GM21619 (cell line): ENCODE measurements around the gene MRPS21.
A peak's percentile ranks its signal among the peaks of the same experiment; 100 is the strongest.
"Not testable (repeated sequence)": the region's sequence is repeated elsewhere in the genome, so short reads cannot be mapped to it uniquely, and the experiment has no call there.

Experiments used
- ATAC-seq: cut with Tn5 transposase; IDR thresholded peaks from one replicate; pipeline ENCODE4 v1.9.1; 2021; ENCODE audit not compliant: unreplicated experiment

MRPS21 gene

GRCh38 chr1:150281221-150281757 is 12.4 kb upstream of the MRPS21 start:
- ATAC-seq, result peak; percentile 45

- ATAC-seq, result peak; percentile 55
These were observed 11.7 kb upstream of the MRPS21 start, which contains the start of gene CIART for GRCh38 chr1:150281758-150282557. Gene CIART, plus strand, starts transcription at chr1:150282554. Its CDS starts 714 bp downstream, at chr1:150283268.

DNA sequence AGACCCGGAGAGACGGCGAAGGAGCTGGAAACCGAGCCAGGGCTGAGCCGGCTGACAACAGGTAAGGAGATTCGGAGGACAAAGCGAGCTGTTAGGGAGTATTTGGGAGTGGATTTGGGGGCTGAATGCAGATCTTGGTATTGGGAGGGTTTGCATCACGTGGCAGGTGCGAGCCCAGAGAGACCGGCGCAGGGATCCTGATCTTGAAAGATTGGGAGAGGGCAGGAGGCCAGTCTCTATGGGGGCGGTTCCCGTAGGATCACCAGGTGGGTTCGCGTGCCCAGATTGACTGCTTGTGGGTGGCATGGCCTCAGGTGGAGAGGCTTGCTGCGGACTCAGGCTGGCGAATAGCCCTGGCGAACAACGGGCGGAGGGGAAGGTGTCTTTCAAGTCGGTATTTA is 11.1 kb upstream of the MRPS21 start:
- ATAC-seq, result no peak

DNA sequence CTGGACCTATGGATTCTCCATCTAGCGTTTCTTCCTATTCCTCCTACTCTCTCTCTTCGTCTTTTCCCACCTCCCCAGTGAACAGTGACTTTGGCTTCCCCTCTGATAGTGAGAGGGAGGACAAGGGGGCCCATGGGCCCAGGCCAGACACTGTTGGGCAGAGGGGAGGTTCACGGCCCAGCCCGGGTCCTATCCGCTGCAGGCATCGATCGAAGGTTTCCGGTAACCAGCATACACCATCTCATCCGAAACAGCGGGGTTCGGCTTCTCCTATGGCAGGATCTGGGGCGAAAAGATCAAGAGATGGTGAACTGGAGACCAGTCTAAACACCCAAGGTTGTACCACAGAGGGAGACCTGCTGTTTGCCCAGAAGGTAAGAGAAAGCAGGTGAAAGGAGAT is 10.4 kb upstream of the MRPS21 start:
- no peak for ATAC-seq

DNA sequence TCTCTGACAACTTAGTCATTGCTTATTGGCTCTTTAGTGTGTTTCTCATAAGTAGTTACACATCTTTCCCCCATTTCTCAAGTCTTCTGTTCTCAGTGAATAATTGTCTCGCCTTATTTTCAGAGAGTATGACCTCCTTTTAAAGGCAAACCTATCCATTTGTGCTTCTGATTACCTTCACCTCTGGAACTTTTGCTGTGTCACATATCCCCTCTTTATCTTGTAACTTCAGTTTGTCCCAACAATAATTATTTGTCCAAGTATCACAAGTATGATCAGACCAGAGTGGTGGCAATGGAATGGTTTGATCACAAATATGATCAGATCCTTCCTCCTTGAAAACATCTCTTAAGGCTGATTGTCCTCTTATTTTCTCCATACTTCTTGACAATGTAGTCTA is 5.3 kb upstream of the MRPS21 start:
- no peak for ATAC-seq

DNA sequence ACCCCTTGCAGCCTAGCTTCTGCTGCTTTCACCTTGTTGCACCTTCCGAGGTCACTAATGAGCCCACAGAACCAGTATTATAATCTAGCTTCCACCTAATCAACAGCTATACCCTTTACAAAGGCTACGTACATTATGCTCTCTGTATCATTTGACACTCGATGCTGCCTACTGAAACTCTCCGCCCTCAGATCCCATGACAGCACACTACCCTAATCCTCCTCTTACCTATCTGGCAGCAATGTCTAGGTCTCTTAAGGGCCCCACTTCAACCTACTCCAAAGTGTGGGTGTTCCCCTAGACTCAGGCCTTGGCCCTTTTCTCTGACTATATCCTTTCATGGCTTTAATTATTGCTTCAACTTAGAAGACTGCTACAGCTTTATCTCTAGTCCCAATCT is 4.8 kb upstream of the MRPS21 start:
- ATAC-seq, result no peak

- ATAC-seq, result no peak
These were observed 1.8 kb downstream of the MRPS21 start for GRCh38 chr1:150295476-150295875.

- ATAC-seq, result no peak
These were observed 6.1 kb downstream of the MRPS21 start for GRCh38 chr1:150299716-150300115.

DNA sequence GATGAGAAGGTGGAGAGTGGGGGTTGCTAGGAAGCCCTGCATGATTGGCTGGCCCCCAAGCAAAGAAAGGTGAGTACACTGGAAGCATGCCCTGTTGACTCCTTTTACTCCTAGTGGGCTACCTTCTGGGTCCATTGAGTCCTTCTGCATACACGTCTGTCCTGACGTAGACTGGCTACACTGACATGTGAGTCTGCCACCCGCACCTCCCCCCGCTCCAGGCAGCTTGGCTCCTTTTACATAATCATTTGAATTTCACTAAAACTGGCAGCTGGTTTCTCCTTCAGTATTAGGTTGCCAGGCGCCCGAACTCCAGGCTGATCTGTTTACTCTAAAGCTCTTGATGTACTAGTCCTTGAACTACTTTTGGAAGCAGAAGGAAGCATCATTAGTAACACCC is 8.7 kb downstream of the MRPS21 start:
- no peak for ATAC-seq

DNA sequence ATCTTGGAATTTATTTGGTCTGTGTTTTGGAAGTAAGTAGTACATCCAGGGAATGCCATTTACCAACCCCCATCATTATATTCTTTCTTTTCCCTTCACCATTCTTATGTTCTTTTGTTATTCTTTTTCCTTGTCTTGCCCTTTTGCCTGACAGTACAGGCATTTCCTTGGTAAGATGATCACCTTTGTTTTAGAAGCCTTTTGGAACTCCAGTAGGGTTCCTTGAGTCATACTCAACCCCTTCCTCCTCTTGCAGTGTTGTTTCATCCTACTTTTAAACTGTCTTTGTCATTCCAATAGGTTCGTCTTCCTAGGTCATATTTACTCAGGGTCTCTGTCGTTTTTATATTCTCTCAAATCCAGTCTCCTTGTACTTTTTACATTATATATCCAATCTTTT is 9.2 kb downstream of the MRPS21 start:
- ATAC-seq, result no peak

- not testable (repeated sequence) for ATAC-seq
These were observed 14.9 kb downstream of the MRPS21 start for GRCh38 chr1:150308585-150308984.

GRCh38 chr1:150309758-150310508 is 16.3 kb downstream of the MRPS21 start:
- ATAC-seq, result no peak

- ATAC-seq, result no peak
These were observed 18.1 kb downstream of the MRPS21 start for GRCh38 chr1:150311762-150312161.

DNA sequence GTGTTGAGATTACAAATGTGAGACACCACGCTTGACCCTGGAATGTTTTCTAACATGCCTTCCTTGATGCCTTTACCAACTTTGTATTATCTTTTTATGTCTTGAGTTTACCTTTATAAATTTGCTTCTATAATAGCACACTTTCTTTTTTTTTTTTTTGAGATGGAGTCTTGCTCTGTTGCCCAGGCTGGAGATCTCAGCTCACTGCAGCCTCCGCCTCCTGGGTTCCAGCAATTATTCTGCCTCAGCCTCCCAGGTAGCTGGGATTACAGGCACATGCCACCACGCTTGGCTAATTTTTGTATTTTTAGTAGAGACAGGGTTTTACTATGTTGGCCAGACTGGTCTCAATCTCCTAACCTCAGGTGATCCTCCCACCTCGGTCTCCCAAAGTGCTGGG is 21.0 kb downstream of the MRPS21 start:
- not testable (repeated sequence) for ATAC-seq

DNA sequence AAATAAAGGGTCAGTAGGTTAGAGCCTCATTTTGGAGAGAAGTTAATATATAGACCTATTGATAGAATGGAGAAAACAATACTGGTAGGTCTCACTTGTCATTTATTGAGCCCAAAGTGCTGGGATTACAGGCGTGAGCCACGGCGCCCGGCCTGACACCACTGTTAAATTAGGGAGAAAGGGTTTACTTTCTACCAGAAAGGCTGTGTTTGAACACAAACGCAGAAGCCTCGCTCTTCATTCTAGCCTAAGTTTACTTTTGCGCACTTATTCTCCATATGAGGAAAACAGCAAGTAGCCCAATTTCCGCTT is 27.0 kb downstream of the MRPS21 start:
- no peak for ATAC-seq

- no peak for ATAC-seq
These were observed 28.1 kb downstream of the MRPS21 start for GRCh38 chr1:150321826-150322166.

DNA sequence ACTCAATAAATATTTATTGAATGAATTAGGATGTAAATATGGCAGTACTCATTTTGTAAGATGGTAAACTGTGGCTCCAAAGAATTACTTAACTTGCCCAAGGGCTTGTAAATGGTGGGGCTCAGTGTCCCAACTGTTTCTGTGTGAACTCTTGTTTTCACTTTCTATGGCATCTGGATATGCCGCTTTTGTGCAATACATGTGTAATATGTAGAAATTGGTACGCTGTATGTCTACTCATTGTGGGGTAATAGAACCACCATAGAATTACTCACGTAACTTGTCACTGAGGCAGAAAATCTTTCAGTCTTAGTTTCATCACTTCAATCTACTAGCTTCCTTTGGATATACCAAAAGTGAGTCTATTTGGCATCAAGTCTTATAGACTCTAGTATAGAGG is 28.6 kb downstream of the MRPS21 start:
- ATAC-seq, result no peak

- no peak for ATAC-seq
These were observed 39.1 kb downstream of the MRPS21 start for GRCh38 chr1:150332651-150333290.

DNA sequence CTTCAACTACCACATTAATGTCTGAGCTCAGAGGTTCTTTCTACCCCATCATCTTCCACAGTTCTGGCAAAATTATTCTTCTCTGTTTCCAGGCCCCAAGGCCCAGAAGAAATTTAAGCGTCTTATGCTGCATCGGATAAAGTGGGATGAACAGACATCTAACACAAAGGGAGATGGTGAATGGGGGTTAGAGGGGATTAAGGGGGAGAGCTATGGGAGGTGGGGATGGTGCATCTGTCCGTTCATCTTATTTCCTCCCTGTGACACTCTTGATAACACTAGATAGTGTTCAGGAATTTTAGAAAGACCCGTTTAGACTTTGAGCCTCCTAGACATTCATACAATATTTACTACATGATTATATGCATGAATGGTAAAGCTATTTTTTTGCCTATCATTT is 52.7 kb downstream of the MRPS21 start:
- no peak for ATAC-seq

DNA sequence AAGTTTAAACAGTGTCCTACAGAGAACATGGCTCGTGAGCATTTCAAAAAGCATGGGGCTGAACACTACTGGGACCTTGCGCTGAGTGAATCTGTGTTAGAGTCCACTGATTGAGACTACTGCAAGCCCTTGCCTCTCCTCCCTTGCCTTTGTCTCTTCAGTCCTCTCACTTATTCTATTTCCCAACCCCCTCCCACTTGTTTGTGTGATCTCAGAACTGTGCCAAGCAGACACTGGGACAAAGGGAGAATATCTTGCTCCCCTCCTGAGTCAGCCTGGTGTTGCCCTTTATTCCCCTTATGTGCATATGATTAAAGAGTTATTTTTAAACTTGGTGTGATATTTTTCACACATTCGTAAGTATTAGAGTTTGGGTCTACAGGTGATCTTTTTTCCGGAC is 59.2 kb downstream of the MRPS21 start:
- no peak for ATAC-seq
